Measurements from ENCODE around the gene NAALADL2. TPM values are rescaled to one million over a fixed set of nuclear protein-coding genes. Genes with fewer than 3 reads are reported as not detected.

NAALADL2 gene
- total RNA-seq, 2 experiments from 2014 or later, result 0.30 to 1.2 TPM

GRCh38 chr3:175242243-175242642 is 383.1 kb downstream of the NAALADL2 start:
- ChIA-PET CTCF (no interaction called here), POLR2A (no interaction called here)
- intact Hi-C loops (cut with DNase I, micrococcal nuclease), result no loop called here
- DNase-seq (no peak), ATAC-seq (ENCODE audit: poor library complexity) (no peak)
- Histone ChIP-seq H3K4me1 (ENCODE audit: insufficient read depth, low read length) (no peaks in the 10 kb centered on the region), H3K36me3 (ENCODE audit: insufficient read depth, low read length) (no peaks in the 10 kb centered on the region), H3K27me3 (ENCODE audit: control insufficient read depth in 1 of 2, insufficient read depth in 2 of 2, low read length in 2 of 2) (no peaks in the 10 kb centered on the region), H3K9me3 (ENCODE audit: control insufficient read depth in 1 of 2, insufficient read depth in 1 of 2, low read length in 2 of 2) (no peaks in the 10 kb centered on the region), H3K4me3 (ENCODE audit: low read length) (no peak overlapping the region), H3K27ac (ENCODE audit: low read depth in 1 of 2, low read length in 2 of 2) (no peak overlapping the region)
- H3K27ac Mint-ChIP-seq, result no peak overlapping the region
- no peak for TF ChIP-seq CTCF (IDR thresholded peaks at IDR 0.05)
- H3K27me3 Mint-ChIP-seq, result no peaks in the 10 kb centered on the region
- H3K9me3 Mint-ChIP-seq, result no peaks in the 10 kb centered on the region
- no peaks in the 10 kb centered on the region for H3K4me1 Mint-ChIP-seq (ENCODE audit: low read depth)
- no peaks in the 10 kb centered on the region for H3K36me3 Mint-ChIP-seq (ENCODE audit: low read depth)
- H3K4me3 Mint-ChIP-seq, result no peak overlapping the region

- CTCF ChIA-PET, result no interaction called here
- no peaks in the 10 kb centered on the region for H3K36me3 ChIP-seq (ENCODE audit: insufficient read depth, low read length)
These were observed 387.1 kb downstream of the NAALADL2 start for GRCh38 chr3:175246234-175246633.

GRCh38 chr3:175246766-175247165 is 387.6 kb downstream of the NAALADL2 start:
- Histone ChIP-seq H3K4me1 (ENCODE audit: insufficient read depth, low read length) (no peaks in the 10 kb centered on the region), H3K4me3 (ENCODE audit: low read length) (no peak overlapping the region), H3K9me3 (ENCODE audit: control insufficient read depth in 1 of 2, insufficient read depth in 1 of 2, low read length in 2 of 2) (no peaks in the 10 kb centered on the region), H3K36me3 (ENCODE audit: insufficient read depth, low read length) (no peaks in the 10 kb centered on the region), H3K27me3 (ENCODE audit: control insufficient read depth in 1 of 2, insufficient read depth in 2 of 2, low read length in 2 of 2) (no peaks in the 10 kb centered on the region), H3K27ac (ENCODE audit: low read depth in 1 of 2, low read length in 2 of 2) (no peak overlapping the region)
- Mint-ChIP-seq H3K27me3 (no peaks in the 10 kb centered on the region), H3K36me3 (ENCODE audit: low read depth) (no peaks in the 10 kb centered on the region), H3K4me1 (ENCODE audit: low read depth) (no peaks in the 10 kb centered on the region), H3K27ac (no peak overlapping the region), H3K9me3 (no peaks in the 10 kb centered on the region), H3K4me3 (no peak overlapping the region)
- POLR2A ChIA-PET, result no interaction called here
- TF ChIP-seq CTCF (IDR thresholded peaks at IDR 0.05), result no peak
- DNase-seq, result no peak
- CTCF ChIA-PET, result no interaction called here
- no peak for ATAC-seq (ENCODE audit: poor library complexity)
- intact Hi-C loops (cut with DNase I, micrococcal nuclease), result no loop called here

More at GRCh38 chr3:175246234-175246633, 387.1 kb downstream of the NAALADL2 start:
- Mint-ChIP-seq H3K36me3 (ENCODE audit: low read depth) (no peaks in the 10 kb centered on the region), H3K4me1 (ENCODE audit: low read depth) (no peaks in the 10 kb centered on the region), H3K27ac (no peak overlapping the region), H3K4me3 (no peak overlapping the region), H3K27me3 (no peaks in the 10 kb centered on the region), H3K9me3 (no peaks in the 10 kb centered on the region)
- no peaks in the 10 kb centered on the region for H3K27me3 ChIP-seq (ENCODE audit: control insufficient read depth in 1 of 2, insufficient read depth in 2 of 2, low read length in 2 of 2)
- intact Hi-C loops (cut with DNase I, micrococcal nuclease), result no loop called here
- H3K4me3 ChIP-seq (ENCODE audit: low read length), result no peak overlapping the region
- no peak for ATAC-seq (ENCODE audit: poor library complexity)
- POLR2A ChIA-PET, result no interaction called here
- no peaks in the 10 kb centered on the region for H3K4me1 ChIP-seq (ENCODE audit: insufficient read depth, low read length)
- no peak for DNase-seq
- no peaks in the 10 kb centered on the region for H3K9me3 ChIP-seq (ENCODE audit: control insufficient read depth in 1 of 2, insufficient read depth in 1 of 2, low read length in 2 of 2)
- no peak for TF ChIP-seq CTCF (IDR thresholded peaks at IDR 0.05)
- no peak overlapping the region for H3K27ac ChIP-seq (ENCODE audit: low read depth in 1 of 2, low read length in 2 of 2)

Data from CD4-positive, alpha-beta T cell (primary cell).